BE2C (cell line): Measurements from ENCODE around the gene SETD2.
"Not testable (repeated sequence)": the region's sequence is repeated elsewhere in the genome, so short reads cannot be mapped to it uniquely, and the experiment has no call there.

Experiments used
- DNase-seq: peaks from one replicate; pipeline ENCODE4 v3.0.0-alpha.2; 2020
- H3K27me3 ChIP-seq: fragments of 250-450 bp; sonication (Bioruptor Pico); 2 replicates; pipeline ENCODE4 v1.5.1; 2020; ENCODE audit warnings: mild to moderate bottlenecking
- H3K36me3 ChIP-seq: fragments of 250-450 bp; sonication (Bioruptor Pico); 2 replicates; pipeline ENCODE4 v1.5.1; 2020; ENCODE audit warnings: mild to moderate bottlenecking
- H3K4me1 ChIP-seq: fragments of 250-450 bp; sonication (Bioruptor Pico); 2 replicates; pipeline ENCODE4 v1.5.1; 2020
- H3K4me3 ChIP-seq: 2 replicates; pipeline ENCODE4 v1.5.1; 2011; ENCODE audit warnings: low read depth, low read length
- H3K9me3 ChIP-seq: fragments of 250-450 bp; sonication (Bioruptor Pico); 2 replicates; pipeline ENCODE4 v1.5.1; 2020
- TF ChIP-seq, protein P1 (sequence below): IDR thresholded peaks from 2 replicates; pipeline ENCODE4 v1.5.1; 2012; ENCODE audit warnings: mild to moderate bottlenecking, low read depth, low read length

The SETD2 gene

DNA sequence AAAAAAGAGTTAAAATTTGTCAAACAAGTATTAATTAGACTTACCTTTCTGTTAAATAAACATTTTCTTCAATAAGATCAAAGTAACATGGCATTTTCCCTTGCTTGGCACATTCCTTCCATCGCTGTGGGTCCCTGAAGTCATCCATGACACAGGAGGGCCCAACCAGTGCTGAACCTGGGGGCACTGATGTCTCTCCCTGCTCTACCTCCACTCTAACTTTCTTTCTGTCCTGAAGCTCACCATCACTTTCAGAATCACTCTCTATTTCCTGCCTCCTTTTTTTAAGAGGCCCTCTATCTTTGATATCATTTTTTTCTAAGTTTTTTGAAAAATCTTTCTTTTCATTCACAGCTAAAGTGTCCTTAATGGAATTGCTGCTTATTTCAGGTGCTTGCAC lies 43.8 kb downstream of the SETD2 start:
- no peaks in the 10 kb centered on the region for H3K9me3 ChIP-seq
- H3K4me3 ChIP-seq, result no peak overlapping the region
- no peaks in the 10 kb centered on the region for H3K4me1 ChIP-seq
- H3K27me3 ChIP-seq, result no peaks in the 10 kb centered on the region
- TF ChIP-seq, protein P1, sequence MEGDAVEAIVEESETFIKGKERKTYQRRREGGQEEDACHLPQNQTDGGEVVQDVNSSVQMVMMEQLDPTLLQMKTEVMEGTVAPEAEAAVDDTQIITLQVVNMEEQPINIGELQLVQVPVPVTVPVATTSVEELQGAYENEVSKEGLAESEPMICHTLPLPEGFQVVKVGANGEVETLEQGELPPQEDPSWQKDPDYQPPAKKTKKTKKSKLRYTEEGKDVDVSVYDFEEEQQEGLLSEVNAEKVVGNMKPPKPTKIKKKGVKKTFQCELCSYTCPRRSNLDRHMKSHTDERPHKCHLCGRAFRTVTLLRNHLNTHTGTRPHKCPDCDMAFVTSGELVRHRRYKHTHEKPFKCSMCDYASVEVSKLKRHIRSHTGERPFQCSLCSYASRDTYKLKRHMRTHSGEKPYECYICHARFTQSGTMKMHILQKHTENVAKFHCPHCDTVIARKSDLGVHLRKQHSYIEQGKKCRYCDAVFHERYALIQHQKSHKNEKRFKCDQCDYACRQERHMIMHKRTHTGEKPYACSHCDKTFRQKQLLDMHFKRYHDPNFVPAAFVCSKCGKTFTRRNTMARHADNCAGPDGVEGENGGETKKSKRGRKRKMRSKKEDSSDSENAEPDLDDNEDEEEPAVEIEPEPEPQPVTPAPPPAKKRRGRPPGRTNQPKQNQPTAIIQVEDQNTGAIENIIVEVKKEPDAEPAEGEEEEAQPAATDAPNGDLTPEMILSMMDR, result no peak
- peaks cover 3% of the 10 kb centered on the region for H3K36me3 ChIP-seq
- no peak for DNase-seq

DNA sequence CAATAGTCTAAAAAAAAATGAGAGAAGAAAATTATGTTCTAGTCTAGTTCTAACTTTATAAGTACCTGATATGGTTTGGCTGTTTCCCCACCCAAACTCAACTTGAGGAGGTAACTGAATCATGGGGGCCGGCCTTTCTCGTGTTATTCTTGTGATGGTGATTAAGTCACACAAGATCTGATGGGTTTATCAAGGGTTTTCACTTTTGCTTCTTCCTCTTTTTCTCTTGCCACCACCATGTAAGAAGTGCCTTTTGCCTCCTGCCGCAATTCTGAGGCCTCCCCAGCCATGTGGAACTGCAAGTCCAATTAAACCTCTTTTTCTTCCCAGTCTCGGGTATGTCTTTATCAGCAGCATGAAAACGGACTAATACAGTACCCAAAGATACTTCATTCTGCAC lies 44.5 kb downstream of the SETD2 start:
- not testable (repeated sequence) for H3K4me1 ChIP-seq, H3K27me3 ChIP-seq, H3K9me3 ChIP-seq, DNase-seq, H3K4me3 ChIP-seq, H3K36me3 ChIP-seq

DNA sequence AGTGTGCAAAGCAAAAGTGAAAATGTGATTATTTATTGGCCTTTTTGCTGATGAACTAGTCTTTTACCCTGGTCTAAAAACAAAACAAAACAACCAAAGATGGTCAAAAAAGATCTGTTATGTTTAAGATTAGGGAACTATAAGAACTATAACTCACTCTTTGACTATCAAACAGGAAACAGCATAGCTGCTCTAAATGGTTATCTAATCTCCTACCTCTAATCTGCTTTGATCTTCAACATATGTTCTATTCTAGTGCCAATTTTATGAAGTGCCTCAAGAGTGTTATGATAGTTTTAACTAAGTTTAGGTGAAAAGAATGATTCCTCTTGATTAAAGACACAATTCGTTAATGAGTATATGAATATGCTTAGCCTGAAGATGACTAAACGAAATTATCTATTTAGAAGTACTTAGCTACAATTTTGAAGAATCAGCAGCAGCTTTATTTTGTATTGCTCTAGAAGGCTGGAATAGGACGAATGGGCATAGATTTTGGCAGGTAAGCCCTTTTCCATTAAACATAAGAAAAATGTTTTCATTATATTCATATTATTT lies 46.0 kb downstream of the SETD2 start:
- DNase-seq, result no peak

DNA sequence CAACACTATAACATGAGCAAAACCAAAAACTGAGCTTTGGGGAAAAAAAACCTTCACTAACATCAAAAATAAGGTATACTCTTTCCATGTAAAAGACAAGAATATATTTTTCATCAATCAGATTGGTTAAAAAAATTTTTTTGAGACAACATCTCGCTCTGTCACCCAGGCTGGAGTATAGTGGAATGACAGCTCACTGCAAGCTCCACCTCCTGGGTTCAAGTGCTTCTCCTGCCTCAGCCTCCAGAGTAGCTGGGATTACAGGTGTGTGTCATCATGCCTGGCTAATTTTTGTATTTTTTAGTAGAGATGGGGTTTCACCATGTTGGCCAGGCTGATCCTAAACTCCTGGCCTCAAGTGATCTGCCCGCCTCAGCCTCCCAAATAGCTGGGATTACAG lies 48.4 kb downstream of the SETD2 start:
- H3K9me3 ChIP-seq, DNase-seq, H3K4me3 ChIP-seq, H3K4me1 ChIP-seq, H3K27me3 ChIP-seq, H3K36me3 ChIP-seq: not testable (repeated sequence)

More for the DNA sequence above, 46.0 kb downstream of the SETD2 start:
- no peaks in the 10 kb centered on the region for H3K9me3 ChIP-seq
- TF ChIP-seq, protein P1, result no peak
- H3K27me3 ChIP-seq, result no peaks in the 10 kb centered on the region
- H3K4me1 ChIP-seq, result no peaks in the 10 kb centered on the region
- H3K4me3 ChIP-seq, result no peak overlapping the region
- H3K36me3 ChIP-seq, result peaks cover 5% of the 10 kb centered on the region

DNA sequence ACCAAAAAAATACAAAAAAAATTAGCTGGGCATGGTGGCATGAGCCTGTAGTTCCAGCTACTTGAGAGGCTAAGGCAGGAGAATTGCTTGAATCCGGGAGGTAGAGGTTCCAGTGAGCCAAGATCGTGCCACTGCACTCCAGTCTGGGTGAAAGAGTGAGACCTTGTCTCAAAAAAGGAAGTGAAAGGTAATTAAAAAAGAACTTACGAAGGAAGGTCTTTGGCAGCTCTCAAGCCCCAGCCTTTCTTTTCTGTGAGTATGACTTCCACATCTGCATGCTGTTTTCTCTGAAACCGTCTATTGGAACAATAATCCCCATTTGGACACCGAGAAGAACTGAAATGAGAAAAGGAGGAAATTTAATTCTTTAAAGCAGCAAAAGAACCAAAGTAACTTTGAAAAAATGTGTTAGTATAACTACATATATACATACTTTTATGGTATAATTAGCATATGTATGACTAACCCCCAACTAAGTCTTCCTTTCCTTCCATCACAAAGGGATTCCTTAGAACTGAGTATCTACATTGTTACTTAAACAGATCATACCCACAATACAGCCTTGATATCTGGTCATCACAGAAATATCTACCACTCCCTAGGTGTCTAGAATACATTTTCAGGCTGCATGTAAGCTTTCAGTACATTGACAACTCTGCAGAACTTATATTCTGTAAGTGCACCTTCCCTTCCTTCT lies 50.1 kb downstream of the SETD2 start:
- Histone ChIP-seq H3K9me3 (no peaks in the 10 kb centered on the region), H3K36me3 (peaks cover 7% of the 10 kb centered on the region)
- no peak for DNase-seq

DNA sequence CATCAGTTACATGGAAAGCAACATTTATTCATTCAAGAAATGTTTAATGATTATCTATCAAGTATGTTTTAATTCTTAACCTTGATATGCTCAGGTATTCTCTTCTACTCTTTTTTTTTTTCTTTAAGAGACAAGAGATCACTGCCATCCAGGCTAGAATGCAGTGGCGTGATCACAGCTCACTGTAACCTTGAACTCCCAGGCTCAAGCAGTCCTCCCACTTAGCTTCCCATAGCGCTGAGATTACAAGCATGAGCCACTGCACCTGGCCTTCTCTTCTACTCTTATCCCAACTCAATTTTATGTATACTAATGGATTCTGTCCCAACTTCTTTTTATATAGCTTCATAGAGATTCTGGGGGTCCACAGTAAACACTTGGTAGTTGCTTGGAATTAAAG lies 50.9 kb downstream of the SETD2 start:
- TF ChIP-seq, protein P1, result no peak
- no peak for DNase-seq
- Histone ChIP-seq H3K36me3 (peaks cover 7% of the 10 kb centered on the region), H3K9me3 (no peaks in the 10 kb centered on the region), H3K4me3 (no peak overlapping the region), H3K4me1 (no peaks in the 10 kb centered on the region), H3K27me3 (no peaks in the 10 kb centered on the region)

More for the DNA sequence above, 50.1 kb downstream of the SETD2 start:
- no peak overlapping the region for H3K4me3 ChIP-seq
- H3K4me1 ChIP-seq, result no peaks in the 10 kb centered on the region
- no peaks in the 10 kb centered on the region for H3K27me3 ChIP-seq
- TF ChIP-seq, protein P1, result no peak

DNA sequence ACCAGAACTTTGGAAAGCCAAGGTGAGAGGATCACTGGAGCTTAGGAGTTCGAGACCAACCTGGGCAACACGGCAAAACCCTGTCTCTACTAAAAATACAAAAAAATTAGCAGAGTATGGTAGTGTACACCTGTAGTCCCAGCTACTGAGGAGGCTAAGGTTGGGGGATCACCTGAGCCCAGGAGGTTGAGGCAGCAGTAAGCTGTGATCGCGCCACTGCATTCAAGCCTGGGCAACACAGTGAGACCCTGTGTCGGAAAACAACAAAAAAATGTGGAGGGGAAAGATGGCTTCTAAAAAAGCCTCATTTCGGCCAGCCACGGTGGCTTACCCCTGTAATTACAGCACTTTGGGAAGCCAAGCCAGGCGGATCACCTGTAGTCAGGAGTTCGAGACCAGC lies 54.5 kb downstream of the SETD2 start:
- peaks cover 7% of the 10 kb centered on the region for H3K36me3 ChIP-seq
- no peak for DNase-seq
- TF ChIP-seq, protein P1, result no peak
- no peaks in the 10 kb centered on the region for H3K27me3 ChIP-seq
- no peak overlapping the region for H3K4me3 ChIP-seq
- no peaks in the 10 kb centered on the region for H3K4me1 ChIP-seq
- H3K9me3 ChIP-seq, result no peaks in the 10 kb centered on the region
